H9 (cell line): ENCODE results near the gene ABCB8. TPM values are rescaled to one million over a fixed set of nuclear protein-coding genes. Genes with fewer than 3 reads are reported as not detected.

Experiments used
- DNase-seq: peaks from one replicate; pipeline ENCODE4 v3.0.0-alpha.2; 2017
- H2AFZ ChIP-seq: one replicate; pipeline ENCODE4 v1.6.1; 2013; ENCODE audit warnings: mild to moderate bottlenecking, low read length, control low read depth, moderate library complexity
- H2AK5ac ChIP-seq: 2 replicates; pipeline ENCODE4 v1.6.1; 2013; ENCODE audit warnings: low read length, control low read depth, mixed read lengths; ENCODE audit not compliant: insufficient read length
- H2BK120ac ChIP-seq: one replicate; pipeline ENCODE4 v1.6.1; 2013; ENCODE audit warnings: low read depth, mild to moderate bottlenecking, low read length, control low read depth, inconsistent platforms; ENCODE audit not compliant: poor library complexity, severe bottlenecking
- H2BK12ac ChIP-seq: 2 replicates; pipeline ENCODE4 v1.6.1; 2013; ENCODE audit warnings: low read length, control low read depth, mixed read lengths, low read depth; ENCODE audit not compliant: insufficient read length
- H2BK15ac ChIP-seq: 2 replicates; pipeline ENCODE4 v1.6.1; 2013; ENCODE audit warnings: low read depth, low read length, control low read depth
- H2BK20ac ChIP-seq: one replicate; pipeline ENCODE4 v1.6.1; 2013; ENCODE audit warnings: low read depth, mild to moderate bottlenecking, low read length, control low read depth, inconsistent platforms; ENCODE audit not compliant: poor library complexity, severe bottlenecking
- H2BK5ac ChIP-seq: 2 replicates; pipeline ENCODE4 v1.6.1; 2013; ENCODE audit warnings: low read length, control low read depth, mixed read lengths; ENCODE audit not compliant: insufficient read length
- H3K14ac ChIP-seq: 2 replicates; pipeline ENCODE4 v1.6.1; 2013; ENCODE audit warnings: low read length, control low read depth; ENCODE audit not compliant: insufficient read depth
- H3K18ac ChIP-seq: 2 replicates; pipeline ENCODE4 v1.6.1; 2013; ENCODE audit warnings: low read depth, mild to moderate bottlenecking, mixed read lengths, low read length, control low read depth; ENCODE audit not compliant: insufficient read length
- H3K23ac ChIP-seq: 2 replicates; pipeline ENCODE4 v1.6.1; 2013; ENCODE audit warnings: low read length, control low read depth, mixed read lengths, low read depth; ENCODE audit not compliant: insufficient read length
- H3K23me2 ChIP-seq: 2 replicates; pipeline ENCODE4 v1.6.1; 2013; ENCODE audit warnings: low read depth, mild to moderate bottlenecking, mixed read lengths, low read length, control low read depth; ENCODE audit not compliant: insufficient read length, poor library complexity, severe bottlenecking
- H3K27ac ChIP-seq: 2 replicates; pipeline ENCODE4 v1.5.1; 2013; ENCODE audit warnings: low read length, control low read depth, mixed read lengths, low read depth; ENCODE audit not compliant: insufficient read length
- H3K27me3 ChIP-seq: 2 replicates; pipeline ENCODE4 v1.6.1; 2013; ENCODE audit warnings: low read length, control low read depth, inconsistent platforms; ENCODE audit not compliant: insufficient read depth
- H3K4ac ChIP-seq: 2 replicates; pipeline ENCODE4 v1.6.1; 2013; ENCODE audit warnings: low read depth, mild to moderate bottlenecking, control low read depth, inconsistent platforms, low read length, moderate library complexity
- H3K4me1 ChIP-seq: 2 replicates; pipeline ENCODE4 v1.6.1; 2013; ENCODE audit warnings: low read length, control low read depth, inconsistent platforms; ENCODE audit not compliant: insufficient read depth
- H3K4me2 ChIP-seq: 2 replicates; pipeline ENCODE4 v1.6.1; 2013; ENCODE audit warnings: low read length, control low read depth, mixed read lengths; ENCODE audit not compliant: insufficient read length, insufficient read depth
- H3K56ac ChIP-seq: 2 replicates; pipeline ENCODE4 v1.6.1; 2013; ENCODE audit warnings: low read depth, mild to moderate bottlenecking, mixed read lengths, low read length, control low read depth; ENCODE audit not compliant: insufficient read length
- H3K79me1 ChIP-seq: 2 replicates; pipeline ENCODE4 v1.6.1; 2013; ENCODE audit warnings: low read depth, mild to moderate bottlenecking, moderate library complexity, low read length, control low read depth, inconsistent platforms; ENCODE audit not compliant: insufficient read depth, poor library complexity, severe bottlenecking
- H3K79me2 ChIP-seq: 2 replicates; pipeline ENCODE4 v1.6.1; 2013; ENCODE audit warnings: low read length, control low read depth, inconsistent platforms; ENCODE audit not compliant: insufficient read depth
- H3K9ac ChIP-seq: 2 replicates; pipeline ENCODE4 v1.6.1; 2013; ENCODE audit warnings: low read length, control low read depth, mixed read lengths; ENCODE audit not compliant: insufficient read length; ENCODE audit errors: extremely low read depth
- H3K9me3 ChIP-seq: one replicate; pipeline ENCODE4 v1.6.1; 2013; ENCODE audit warnings: low read depth, low read length, inconsistent platforms; ENCODE audit not compliant: control insufficient read depth
- H3T11ph ChIP-seq: one replicate; pipeline ENCODE4 v1.6.1; 2013; ENCODE audit warnings: mild to moderate bottlenecking, low read length, control low read depth, inconsistent platforms
- H4K20me1 ChIP-seq: one replicate; pipeline ENCODE4 v1.6.1; 2013; ENCODE audit not compliant: control insufficient read depth, insufficient read length, insufficient read depth
- H4K5ac ChIP-seq: 2 replicates; pipeline ENCODE4 v1.6.1; 2013; ENCODE audit warnings: low read depth, mild to moderate bottlenecking, mixed read lengths, low read length, control low read depth; ENCODE audit not compliant: insufficient read length
- H4K8ac ChIP-seq: replicated peaks from 2 replicates; pipeline ENCODE4 v1.6.1; 2013; ENCODE audit warnings: low read length, control low read depth, mixed read lengths, low read depth; ENCODE audit not compliant: insufficient read length
- H4K91ac ChIP-seq: 2 replicates; pipeline ENCODE4 v1.6.1; 2013; ENCODE audit warnings: low read depth, mild to moderate bottlenecking, moderate library complexity, mixed read lengths, low read length, control low read depth; ENCODE audit not compliant: insufficient read length
- H3K27ac Mint-ChIP-seq, 3 experiments: 2 replicates in 2 of 3; 3 replicates in 1 of 3; pipeline ENCODE4 v1.8.0; 2020 to 2021; ENCODE audit warnings: mixed read lengths in 3 of 3, mild to moderate bottlenecking in 1 of 3, moderate library complexity in 1 of 3
- H3K27me3 Mint-ChIP-seq: 2 replicates; pipeline ENCODE4 v1.8.0; 2021; ENCODE audit warnings: low read depth, mild to moderate bottlenecking, moderate library complexity, mixed read lengths
- H3K36me3 Mint-ChIP-seq, 3 experiments: 2 replicates in 2 of 3; 3 replicates in 1 of 3; pipeline ENCODE4 v1.8.0; 2020 to 2021; ENCODE audit warnings: low read depth in 3 of 3, mixed read lengths in 3 of 3; ENCODE audit not compliant: insufficient read depth in 1 of 3
- H3K4me1 Mint-ChIP-seq, 2 experiments: 2 replicates each; pipeline ENCODE4 v1.8.0; 2020; ENCODE audit warnings: mixed read lengths in 2 of 2
- H3K4me3 Mint-ChIP-seq, 2 experiments: 2 replicates in 1 of 2; 3 replicates in 1 of 2; pipeline ENCODE4 v1.8.0; 2020 to 2021; ENCODE audit warnings: mild to moderate bottlenecking in 2 of 2, mixed read lengths in 2 of 2, moderate library complexity in 1 of 2
- H3K9me3 Mint-ChIP-seq, 2 experiments: 2 replicates in 1 of 2; 3 replicates in 1 of 2; pipeline ENCODE4 v1.8.0; 2020; ENCODE audit warnings: mild to moderate bottlenecking in 2 of 2, mixed read lengths in 2 of 2, moderate library complexity in 1 of 2
- WGBS: extraction: QIAGEN DNeasy Blood & Tissue Kit; methylation state at CpG from one replicate; pipeline ENCODE4 v1.1.7; 2013; ENCODE audit warnings: missing lambda C conversion rate, low lambda C conversion rate, mixed read lengths; ENCODE audit not compliant: insufficient read length; ENCODE audit errors: extremely low coverage; 5-methylcytosine and 5-hydroxymethylcytosine counted together
- total RNA-seq: library from RNA; stranded (reverse); gene quantifications from 2 replicates; pipeline ENCODE4 v1.2.1, GENCODE V29; 2021
- TF ChIP-seq, protein P1 (sequence below): fragments of 200-600 bp; sonication (generic); conservative IDR thresholded peaks from 3 replicates; pipeline ENCODE4 v1.8.0; 2021; ENCODE audit warnings: antibody characterized with exemption, mild to moderate bottlenecking

The ABCB8 gene
- total RNA-seq, 1 experiment from 2014 or later = 22.1 TPM

GRCh38 chr7:151093748-151094147, 65.5 kb downstream of the ABCB8 start:
- H2AK5ac ChIP-seq = no peak overlapping the region
- H2BK5ac ChIP-seq = no peak overlapping the region
- peaks cover 3% of the 10 kb centered on the region for H3K27me3 Mint-ChIP-seq
- H3K23ac ChIP-seq = no peak overlapping the region
- no peak overlapping the region for H3K4me3 Mint-ChIP-seq
- DNase-seq = no peak
- no peak overlapping the region for H4K91ac ChIP-seq
- peaks cover 7% of the 10 kb centered on the region for H3K79me1 ChIP-seq
- no peak overlapping the region for H4K5ac ChIP-seq
- no peaks in the 10 kb centered on the region for H3K9me3 ChIP-seq
- H3K4me1 Mint-ChIP-seq = peaks cover 25 to 29% of the 10 kb centered on the region in 2 experiments
- H2BK15ac ChIP-seq = no peak overlapping the region
- no CpG with 5 or more reads among the region's 6 CpGs for WGBS
- H3T11ph ChIP-seq = no peak overlapping the region
- H3K4me2 ChIP-seq = no peak overlapping the region
- no peak overlapping the region for H3K18ac ChIP-seq
- no peak overlapping the region for H4K8ac ChIP-seq
- H3K23me2 ChIP-seq = no peaks in the 10 kb centered on the region
- no peak overlapping the region for H3K56ac ChIP-seq
- no peaks in the 10 kb centered on the region for H3K27me3 ChIP-seq
- H2BK120ac ChIP-seq = no peak overlapping the region
- TF ChIP-seq, protein P1, sequence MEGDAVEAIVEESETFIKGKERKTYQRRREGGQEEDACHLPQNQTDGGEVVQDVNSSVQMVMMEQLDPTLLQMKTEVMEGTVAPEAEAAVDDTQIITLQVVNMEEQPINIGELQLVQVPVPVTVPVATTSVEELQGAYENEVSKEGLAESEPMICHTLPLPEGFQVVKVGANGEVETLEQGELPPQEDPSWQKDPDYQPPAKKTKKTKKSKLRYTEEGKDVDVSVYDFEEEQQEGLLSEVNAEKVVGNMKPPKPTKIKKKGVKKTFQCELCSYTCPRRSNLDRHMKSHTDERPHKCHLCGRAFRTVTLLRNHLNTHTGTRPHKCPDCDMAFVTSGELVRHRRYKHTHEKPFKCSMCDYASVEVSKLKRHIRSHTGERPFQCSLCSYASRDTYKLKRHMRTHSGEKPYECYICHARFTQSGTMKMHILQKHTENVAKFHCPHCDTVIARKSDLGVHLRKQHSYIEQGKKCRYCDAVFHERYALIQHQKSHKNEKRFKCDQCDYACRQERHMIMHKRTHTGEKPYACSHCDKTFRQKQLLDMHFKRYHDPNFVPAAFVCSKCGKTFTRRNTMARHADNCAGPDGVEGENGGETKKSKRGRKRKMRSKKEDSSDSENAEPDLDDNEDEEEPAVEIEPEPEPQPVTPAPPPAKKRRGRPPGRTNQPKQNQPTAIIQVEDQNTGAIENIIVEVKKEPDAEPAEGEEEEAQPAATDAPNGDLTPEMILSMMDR = no peak
- H4K20me1 ChIP-seq = no peaks in the 10 kb centered on the region
- peaks cover 27% of the 10 kb centered on the region for H3K79me2 ChIP-seq
- no peaks in the 10 kb centered on the region for H3K4me1 ChIP-seq
- H2BK20ac ChIP-seq = no peak overlapping the region
- H3K9me3 Mint-ChIP-seq = no peaks in the 10 kb centered on the region
- no peak overlapping the region for H3K27ac Mint-ChIP-seq
- no peak overlapping the region for H2AFZ ChIP-seq
- no peak overlapping the region for H2BK12ac ChIP-seq
- no peak overlapping the region for H3K14ac ChIP-seq
- no peak overlapping the region for H3K4ac ChIP-seq
- H3K27ac ChIP-seq = no peak overlapping the region
- no peak overlapping the region for H3K9ac ChIP-seq
- H3K36me3 Mint-ChIP-seq = peaks cover 0 to 35% (median 10%) of the 10 kb centered on the region in 3 experiments; a peak in 5 of 7 replicates
